HCT116 (cell line): ENCODE measurements around the gene GRM4. TPM values are rescaled to one million over a fixed set of nuclear protein-coding genes. Genes with fewer than 3 reads are reported as not detected.

ENCODE experiments used
- ATAC-seq: fragments of 200-7000 bp; cut with Tn5 transposase; 2 replicates; pipeline ENCODE4 v1.9.1; 2020; ENCODE audit warnings: mild to moderate bottlenecking, moderate library complexity
- BruUV-seq: library from RNA; stranded (reverse); fragments of 400-500 nt; replicated peaks from 2 replicates; lab custom pipeline; 2021; lab: Mats Ljungman, UMichigan
- CTCF ChIA-PET: fragments of 300-600 bp; sonication (Branson Sonifier 250); formaldehyde crosslinking; loops from one replicate; lab custom pipeline; 2021; ENCODE audit warnings: antibody characterized with exemption; lab: Charles Lee
- POLR2A ChIA-PET: fragments of 300-600, 350-600 bp; sonication (Branson Sonifier 250); formaldehyde crosslinking; loops from one replicate; lab custom pipeline; 2021; ENCODE audit warnings: antibody characterized with exemption; lab: Charles Lee
- RAD21 ChIA-PET, 2 experiments: fragments of 300-600 bp; sonication (Branson Sonifier 250); formaldehyde crosslinking; loops; one replicate each; lab custom pipeline; 2023; ENCODE audit warnings: low total read pairs in 2 of 2; ENCODE audit not compliant: uncharacterized antibody in 2 of 2, unreplicated experiment in 2 of 2, low non-redundant PET in 1 of 2; lab: Charles Lee
- DNase-seq: peaks from one replicate; pipeline ENCODE4 v3.0.0-alpha.2; 2010; ENCODE audit warnings: low read depth, low spot score
- H2AFZ ChIP-seq: fragments of 200-600 bp; shearing (Covaris generic), sonication (generic); 2 replicates; pipeline ENCODE4 v1.6.1; 2017; ENCODE audit warnings: low read depth, mixed run types, mixed read lengths, antibody characterized with exemption, low read length; ENCODE audit not compliant: poor library complexity, severe bottlenecking
- H3K27ac ChIP-seq: 2 replicates; pipeline ENCODE4 v1.5.1; 2012; ENCODE audit warnings: low read depth, low read length
- H3K27me3 ChIP-seq: fragments of 200-600 bp; sonication (generic); 2 replicates; pipeline ENCODE4 v1.6.1; 2016; ENCODE audit warnings: mixed run types, low read length, mixed read lengths; ENCODE audit not compliant: insufficient read depth
- H3K36me3 ChIP-seq, 2 experiments: fragments of 200-500 bp in 1 of 2; fragments of 200-600 bp in 1 of 2; sonication (Bioruptor generic) in 1 of 2; sonication (generic) in 1 of 2; 2 replicates each; pipeline versions ENCODE4 v1.5.1 to v1.6.1; 2014 to 2016; ENCODE audit warnings: low read length in 2 of 2, inconsistent platforms in 1 of 2, mixed read lengths in 1 of 2, mixed run types in 1 of 2; ENCODE audit not compliant: insufficient read depth in 2 of 2, control insufficient read depth in 1 of 2
- H3K4me1 ChIP-seq, 2 experiments: fragments of 200-600 bp in 1 of 2; sonication (generic) in 1 of 2; 2 replicates each; pipeline versions ENCODE4 v1.5.1 to v1.6.1; 2012 to 2017; ENCODE audit warnings: low read length in 2 of 2, inconsistent platforms in 1 of 2, mild to moderate bottlenecking in 1 of 2, mixed read lengths in 1 of 2, mixed run types in 1 of 2, moderate library complexity in 1 of 2; ENCODE audit not compliant: insufficient read depth in 2 of 2, control insufficient read depth in 1 of 2
- H3K4me2 ChIP-seq: fragments of 200-600 bp; sonication (generic); 2 replicates; pipeline ENCODE4 v1.6.1; 2017; ENCODE audit warnings: mixed run types, low read length, mixed read lengths
- H3K4me3 ChIP-seq, 2 experiments: fragments of 200-600 bp in 1 of 2; sonication (generic) in 1 of 2; replicated peaks in 1 of 2; 2 replicates each; pipeline ENCODE4 v1.5.1; 2011 to 2016; ENCODE audit warnings: low read length in 2 of 2, control low read depth in 1 of 2, low read depth in 1 of 2, mild to moderate bottlenecking in 1 of 2, mixed read lengths in 1 of 2, mixed run types in 1 of 2
- H3K79me2 ChIP-seq: fragments of 200-600 bp; sonication (generic); 2 replicates; pipeline ENCODE4 v1.6.1; 2017; ENCODE audit warnings: mild to moderate bottlenecking, mixed run types, low read length, moderate library complexity, mixed read lengths; ENCODE audit not compliant: insufficient read depth
- H3K9ac ChIP-seq: fragments of 200-600 bp; sonication (generic); 2 replicates; pipeline ENCODE4 v1.6.1; 2016; ENCODE audit warnings: low read length, mixed read lengths
- H3K9me2 ChIP-seq: fragments of 200-600 bp; sonication (generic), shearing (Covaris generic); 2 replicates; pipeline ENCODE4 v1.6.1; 2017; ENCODE audit warnings: mixed run types, mild to moderate bottlenecking, moderate library complexity; ENCODE audit not compliant: insufficient read depth
- H3K9me3 ChIP-seq, 2 experiments: fragments of 200-500 bp in 1 of 2; fragments of 200-600 bp in 1 of 2; sonication (Bioruptor generic) in 1 of 2; sonication (generic) in 1 of 2; 2 replicates each; pipeline ENCODE4 v1.6.1; 2014 to 2017; ENCODE audit warnings: low read length in 2 of 2, mixed read lengths in 2 of 2, inconsistent platforms in 1 of 2, low read depth in 1 of 2, mild to moderate bottlenecking in 1 of 2, mixed run types in 1 of 2, moderate library complexity in 1 of 2; ENCODE audit not compliant: control insufficient read depth in 1 of 2, insufficient read depth in 1 of 2
- H4K20me1 ChIP-seq: fragments of 200-600 bp; sonication (generic), shearing (Covaris generic); 2 replicates; pipeline ENCODE4 v1.6.1; 2017; ENCODE audit warnings: mixed run types, mild to moderate bottlenecking, moderate library complexity; ENCODE audit not compliant: insufficient read depth
- ATF3 ChIP-seq: IDR thresholded peaks from 2 replicates; pipeline ENCODE4 v1.6.1; 2012
- CBX3 ChIP-seq: IDR thresholded peaks from 2 replicates; pipeline ENCODE4 v1.6.1; 2012; ENCODE audit warnings: low read depth
- CEBPB ChIP-seq: IDR thresholded peaks from 2 replicates; pipeline ENCODE4 v1.6.1; 2012; ENCODE audit warnings: low read depth
- EGR1 ChIP-seq: IDR thresholded peaks from 2 replicates; pipeline ENCODE4 v1.6.1; 2012; ENCODE audit warnings: low read depth
- ELF1 ChIP-seq: IDR thresholded peaks from 2 replicates; pipeline ENCODE4 v1.6.1; 2012; ENCODE audit warnings: low read depth, borderline replicate concordance
- EZH2phosphoT487 ChIP-seq: fragments of 200-600 bp; IDR thresholded peaks from 2 replicates; pipeline ENCODE4 v1.6.1; 2018; ENCODE audit warnings: antibody characterized with exemption, borderline replicate concordance
- SIN3A ChIP-seq: IDR thresholded peaks from 2 replicates; pipeline ENCODE4 v1.6.1; 2012; ENCODE audit warnings: low read depth
- SP1 ChIP-seq: IDR thresholded peaks from 2 replicates; pipeline ENCODE4 v1.6.1; 2012; ENCODE audit warnings: low read depth
- YY1 ChIP-seq: IDR thresholded peaks from 2 replicates; pipeline ENCODE4 v1.6.1; 2011; ENCODE audit warnings: low read length, low read depth, moderate library complexity, mild to moderate bottlenecking; ENCODE audit not compliant: insufficient replicate concordance; ENCODE audit errors: extremely low read depth
- ZBTB33 ChIP-seq: IDR thresholded peaks from 2 replicates; pipeline ENCODE4 v1.6.1; 2011; ENCODE audit warnings: mild to moderate bottlenecking, low read length, moderate library complexity; ENCODE audit not compliant: insufficient replicate concordance; ENCODE audit errors: extremely low read depth
- ZFX ChIP-seq: fragments of 450-650 bp; IDR thresholded peaks from 2 replicates; pipeline ENCODE4 v1.6.1; 2017
- intact Hi-C: fragments of 100-400 bp; cut with micrococcal nuclease; formaldehyde crosslinking; loops from 2 replicates; pipeline ENCODE4 v1.10.0; 2022
- total RNA-seq: library from RNA; stranded (reverse); gene quantifications from one replicate; pipeline ENCODE4 v1.2.1, GENCODE V29; 2021; ENCODE audit not compliant: unreplicated experiment

GRM4 gene
- total RNA-seq, 1 experiment from 2014 or later: 2.6 TPM

- TF ChIP-seq SP1 (no peak), CBX3 (no peak), YY1 (no peak)
Measured at GRCh38 chr6:34170346-34170745, 24.5 kb upstream of the GRM4 start (continued).

GRCh38 chr6:34169897-34170296, 24.0 kb upstream of the GRM4 start:
- intact Hi-C loops: loop anchor here (10.0 kb wide), 1 partner anchor 965 kb away; no protein-coding TSS in a partner anchor
- DNase-seq (no peak), ATAC-seq (no peak)
- Histone ChIP-seq H3K27ac (no peak overlapping the region), H3K79me2 (no peaks in the 10 kb centered on the region), H3K9me2 (no peaks in the 10 kb centered on the region), H3K9ac (no peak overlapping the region), H3K27me3 (no peaks in the 10 kb centered on the region), H4K20me1 (no peaks in the 10 kb centered on the region), H3K4me3 (no peak overlapping the region), H3K4me2 (no peak overlapping the region), H3K9me3 (no peaks in the 10 kb centered on the region), H3K4me1 (no peaks in the 10 kb centered on the region), H2AFZ (no peak overlapping the region), H3K36me3 (no peaks in the 10 kb centered on the region)
- ChIA-PET RAD21 (no interaction called here), POLR2A (interaction anchor here (0.9 kb wide), 1 partner anchor 32 kb away, joined by 5 read pairs; no protein-coding TSS in a partner anchor), CTCF (no interaction called here)
- TF ChIP-seq ZBTB33 (no peak), ZFX (no peak), ELF1 (no peak), EGR1 (no peak), CEBPB (no peak), ATF3 (no peak), EZH2phosphoT487 (no peak), SIN3A (no peak)
- no TSS peak for BruUV-seq
